ENCODE results near the gene GGA2.
A peak's percentile ranks its signal among the peaks of the same experiment; 100 is the strongest.

GGA2 gene

GRCh38 chr16:23486480-23486879 lies 23.8 kb downstream of the GGA2 start:
- Histone ChIP-seq H3K4me1 (ENCODE audit: control insufficient read depth, insufficient read depth, low read length) (no peaks in the 10 kb centered on the region), H3K4me3 (ENCODE audit: low read depth, low read length) (no peak overlapping the region), H3K27ac (ENCODE audit: extremely low read depth, low read depth, low read length) (no peak overlapping the region), H3K9me3 (ENCODE audit: control insufficient read depth, insufficient read depth, low read depth, low read length) (no peaks in the 10 kb centered on the region), H3K36me3 (ENCODE audit: control insufficient read depth in 2 of 2, insufficient read depth in 1 of 2, low read length in 2 of 2) (peaks cover 33 to 92% of the 10 kb centered on the region in 2 experiments; a peak in 2 of 3 replicates)
- ChIA-PET POLR2A (no interaction called here), CTCF (no interaction called here)
- TF ChIP-seq ZNF777 (tag by site-specific recombination; IDR thresholded peaks at IDR 0.05; ENCODE audit: borderline replicate concordance) = no peak
- TF ChIP-seq ZNF692 (tag by site-specific recombination; IDR thresholded peaks at IDR 0.05) = no peak
- TF ChIP-seq ZNF548 (tag by site-specific recombination; IDR thresholded peaks at IDR 0.05) = no peak
- no peak for TF ChIP-seq ZNF558 (tag by site-specific recombination; IDR thresholded peaks at IDR 0.05)
- TF ChIP-seq SCRT2 (tag by site-specific recombination; IDR thresholded peaks at IDR 0.05) = 0 out of 2 replicates have a peak, but pooled peaks have one; percentile 2
- no peak for TF ChIP-seq AEBP2 (tag by site-specific recombination; IDR thresholded peaks at IDR 0.05; ENCODE audit: borderline replicate concordance)
- no peak for TF ChIP-seq ZNF76 (tag by site-specific recombination; IDR thresholded peaks at IDR 0.05; ENCODE audit: borderline replicate concordance, low read depth)
- no peak for TF ChIP-seq ZNF2 (tag by site-specific recombination; IDR thresholded peaks at IDR 0.05)

- H3K4me3 ChIP-seq (ENCODE audit: low read depth, low read length) = no peak overlapping the region
- no peak for TF ChIP-seq ZNF426 (tag by site-specific recombination; IDR thresholded peaks at IDR 0.05)
- no peak for TF ChIP-seq ZBTB1 (tag by site-specific recombination; IDR thresholded peaks at IDR 0.05)
- no peak overlapping the region for H3K27ac ChIP-seq (ENCODE audit: extremely low read depth, low read depth, low read length)
- H3K9me3 ChIP-seq (ENCODE audit: control insufficient read depth, insufficient read depth, low read depth, low read length) = no peaks in the 10 kb centered on the region
- ChIA-PET CTCF (no interaction called here), POLR2A (no interaction called here)
- no peaks in the 10 kb centered on the region for H3K4me1 ChIP-seq (ENCODE audit: control insufficient read depth, insufficient read depth, low read length)
- peaks cover 33 to 92% of the 10 kb centered on the region in 2 experiments; a peak in 2 of 3 replicates for H3K36me3 ChIP-seq (ENCODE audit: control insufficient read depth in 2 of 2, insufficient read depth in 1 of 2, low read length in 2 of 2)
Measured at GRCh38 chr16:23485841-23486240, 24.5 kb downstream of the GGA2 start.

GRCh38 chr16:23485257-23485614 lies 25.1 kb downstream of the GGA2 start:
- Histone ChIP-seq H3K4me3 (ENCODE audit: low read depth, low read length) (no peak overlapping the region), H3K36me3 (ENCODE audit: control insufficient read depth in 2 of 2, insufficient read depth in 1 of 2, low read length in 2 of 2) (peaks cover 29 to 93% of the 10 kb centered on the region in 2 experiments; a peak in 2 of 3 replicates), H3K9me3 (ENCODE audit: control insufficient read depth, insufficient read depth, low read depth, low read length) (no peaks in the 10 kb centered on the region), H3K4me1 (ENCODE audit: control insufficient read depth, insufficient read depth, low read length) (no peaks in the 10 kb centered on the region), H3K27ac (ENCODE audit: extremely low read depth, low read depth, low read length) (no peak overlapping the region)
- ChIA-PET CTCF (no interaction called here), POLR2A (no interaction called here)
- TF ChIP-seq ZNF639 (tag by site-specific recombination; IDR thresholded peaks at IDR 0.05) (no peak), ZNF362 (tag by site-specific recombination; IDR thresholded peaks at IDR 0.05) (no peak), ZNF701 (tag by site-specific recombination; IDR thresholded peaks at IDR 0.05) (no peak), KLF7 (tag by site-specific recombination; IDR thresholded peaks at IDR 0.05; ENCODE audit: borderline replicate concordance) (no peak), ZNF510 (tag by site-specific recombination; IDR thresholded peaks at IDR 0.05; ENCODE audit: insufficient replicate concordance) (no peak)

Measured in HEK293 (cell line).